ENCODE data around the gene MFF. TPM values are rescaled to one million over a fixed set of nuclear protein-coding genes. Genes with fewer than 3 reads are reported as not detected.

The MFF gene
- total RNA-seq, 1 experiment from 2014 or later: 103 TPM

GRCh38 chr2:227401550-227401949 is 76.5 kb downstream of the MFF start:
- no peak overlapping the region for H3K27ac ChIP-seq (ENCODE audit: low read length)
- H3K4me2 ChIP-seq (ENCODE audit: low read length): no peak overlapping the region
- no peak overlapping the region for H2AFZ ChIP-seq (ENCODE audit: low read length)
- peaks cover 11% of the 10 kb centered on the region for H3K4me1 ChIP-seq (ENCODE audit: insufficient read depth, low read length)
- no peak overlapping the region for H3K4me3 ChIP-seq (ENCODE audit: low read length)
- no TSS peak for BruUV-seq (replicated peaks)
- no peaks in the 10 kb centered on the region for H3K9me3 ChIP-seq (ENCODE audit: low read length)
- TF ChIP-seq CTCF (conservative IDR thresholded peaks at IDR 0.05; ENCODE audit: low read depth, low read length): no peak
- no peak for TF ChIP-seq EZH2 (IDR thresholded peaks at IDR 0.05; ENCODE audit: low read length, unreplicated experiment)
- no peaks in the 10 kb centered on the region for H3K27me3 ChIP-seq (ENCODE audit: low read length)
- no peaks in the 10 kb centered on the region for H4K20me1 ChIP-seq (ENCODE audit: low read length)
- CTCF ChIA-PET: no interaction called here
- H3K36me3 ChIP-seq (ENCODE audit: low read depth, low read length): no peaks in the 10 kb centered on the region
- no peaks in the 10 kb centered on the region for H3K79me2 ChIP-seq (ENCODE audit: low read length)
- no peak for DNase-seq
- H3F3A ChIP-seq (ENCODE audit: low read length, unreplicated experiment): no peaks in the 10 kb centered on the region
- no peak overlapping the region for H3K9ac ChIP-seq (ENCODE audit: low read length)
- intact Hi-C loops (cut with micrococcal nuclease): loop anchor here (10.0 kb wide), 2 partner anchors 267 to 473 kb away; partner anchors contain the start of gene DAW1
- ATAC-seq: no peak
- no peaks in the 10 kb centered on the region for H3K9me2 ChIP-seq (replicated peaks; ENCODE audit: low read length)
- POLR2A ChIA-PET (ENCODE audit: unreplicated experiment): no interaction called here

- BruUV-seq (replicated peaks): no TSS peak
- Histone ChIP-seq H3K4me3 (ENCODE audit: low read length) (no peak overlapping the region), H3K9ac (ENCODE audit: low read length) (no peak overlapping the region), H3F3A (ENCODE audit: low read length, unreplicated experiment) (no peaks in the 10 kb centered on the region), H2AFZ (ENCODE audit: low read length) (no peak overlapping the region), H3K9me3 (ENCODE audit: low read length) (no peaks in the 10 kb centered on the region), H3K4me2 (ENCODE audit: low read length) (no peak overlapping the region), H3K27ac (ENCODE audit: low read length) (no peak overlapping the region), H4K20me1 (ENCODE audit: low read length) (no peaks in the 10 kb centered on the region), H3K27me3 (ENCODE audit: low read length) (no peaks in the 10 kb centered on the region), H3K4me1 (ENCODE audit: insufficient read depth, low read length) (peaks cover 14% of the 10 kb centered on the region), H3K36me3 (ENCODE audit: low read depth, low read length) (no peaks in the 10 kb centered on the region), H3K9me2 (replicated peaks; ENCODE audit: low read length) (no peaks in the 10 kb centered on the region), H3K79me2 (ENCODE audit: low read length) (no peaks in the 10 kb centered on the region)
- DNase-seq (no peak), ATAC-seq (no peak)
- TF ChIP-seq EZH2phosphoT487 (IDR thresholded peaks at IDR 0.05; ENCODE audit: borderline replicate concordance, low read length) (no peak), CTCF (conservative IDR thresholded peaks at IDR 0.05; ENCODE audit: low read depth, low read length) (no peak), EZH2 (IDR thresholded peaks at IDR 0.05; ENCODE audit: low read length, unreplicated experiment) (no peak)
- POLR2A ChIA-PET (ENCODE audit: unreplicated experiment): no interaction called here
- CTCF ChIA-PET: no interaction called here
- intact Hi-C loops (cut with micrococcal nuclease): loop anchor here (10.0 kb wide), 2 partner anchors 268 to 472 kb away; partner anchors contain the start of gene DAW1
These were observed 77.3 kb downstream of the MFF start for GRCh38 chr2:227402321-227402720.

GRCh38 chr2:227402959-227403358 is 77.9 kb downstream of the MFF start:
- Histone ChIP-seq H3K27me3 (ENCODE audit: low read length) (no peaks in the 10 kb centered on the region), H3F3A (ENCODE audit: low read length, unreplicated experiment) (no peaks in the 10 kb centered on the region), H3K9me2 (replicated peaks; ENCODE audit: low read length) (no peaks in the 10 kb centered on the region), H2AFZ (ENCODE audit: low read length) (no peak overlapping the region), H3K4me1 (ENCODE audit: insufficient read depth, low read length) (peaks cover 14% of the 10 kb centered on the region), H3K79me2 (ENCODE audit: low read length) (no peaks in the 10 kb centered on the region), H3K4me2 (ENCODE audit: low read length) (0 out of 2 replicates have a peak overlapping the region, but pooled peaks have one; percentile 26), H3K36me3 (ENCODE audit: low read depth, low read length) (no peaks in the 10 kb centered on the region), H4K20me1 (ENCODE audit: low read length) (no peaks in the 10 kb centered on the region), H3K9me3 (ENCODE audit: low read length) (no peaks in the 10 kb centered on the region), H3K4me3 (ENCODE audit: low read length) (no peak overlapping the region), H3K9ac (ENCODE audit: low read length) (no peak overlapping the region), H3K27ac (ENCODE audit: low read length) (no peak overlapping the region)
- ChIA-PET POLR2A (ENCODE audit: unreplicated experiment) (no interaction called here), CTCF (no interaction called here)
- intact Hi-C loops (cut with micrococcal nuclease): loop anchor here (10.0 kb wide), 2 partner anchors 268 to 472 kb away; partner anchors contain the start of gene DAW1
- TF ChIP-seq EZH2phosphoT487 (IDR thresholded peaks at IDR 0.05; ENCODE audit: borderline replicate concordance, low read length) (no peak), CTCF (conservative IDR thresholded peaks at IDR 0.05; ENCODE audit: low read depth, low read length) (no peak), EZH2 (IDR thresholded peaks at IDR 0.05; ENCODE audit: low read length, unreplicated experiment) (no peak)
- ATAC-seq: peak; percentile 42
- no TSS peak for BruUV-seq (replicated peaks)
- peak; percentile 73 for DNase-seq

Data from PC-3 (cell line).